SU-DHL-6 (cell line): Measurements from ENCODE around the gene ATP5PO.
A peak's percentile ranks its signal among the peaks of the same experiment; 100 is the strongest.
"Not testable (repeated sequence)": the region's sequence is repeated elsewhere in the genome, so short reads cannot be mapped to it uniquely, and the experiment has no call there.

Experiments
- H2AFZ ChIP-seq: fragments of 200-600 bp; sonication (generic); 2 replicates; pipeline ENCODE4 v1.6.1; 2014; ENCODE audit warnings: low read depth, mild to moderate bottlenecking, moderate library complexity, mixed read lengths, antibody characterized with exemption, low read length; ENCODE audit not compliant: severe bottlenecking
- H3F3A ChIP-seq: fragments of 200-600 bp; shearing (Covaris generic); 2 replicates; pipeline ENCODE4 v1.6.0; 2016; ENCODE audit warnings: antibody characterized with exemption, mild to moderate bottlenecking; ENCODE audit not compliant: insufficient read depth
- H3K27ac ChIP-seq: fragments of 200-600 bp; sonication (generic); 2 replicates; pipeline ENCODE4 v1.5.1; 2016; ENCODE audit warnings: low read depth, mild to moderate bottlenecking, low read length, moderate library complexity, mixed read lengths
- H3K27me3 ChIP-seq: fragments of 200-600 bp; sonication (generic), shearing (Covaris generic); 2 replicates; pipeline ENCODE4 v1.6.0; 2014; ENCODE audit warnings: mild to moderate bottlenecking, low read length
- H3K36me3 ChIP-seq: fragments of 200-600 bp; sonication (generic); 2 replicates; pipeline ENCODE4 v1.6.1; 2014; ENCODE audit warnings: mild to moderate bottlenecking, low read length, mixed read lengths
- H3K4me2 ChIP-seq: fragments of 300-600, 200-600 bp; shearing (Covaris generic), sonication (generic); 2 replicates; pipeline ENCODE4 v1.6.0; 2014; ENCODE audit warnings: low read length, low read depth, mild to moderate bottlenecking; ENCODE audit not compliant: poor library complexity, severe bottlenecking
- H3K4me3 ChIP-seq: fragments of 200-600 bp; sonication (generic); 2 replicates; pipeline ENCODE4 v1.5.1; 2014; ENCODE audit warnings: antibody characterized with exemption, low read length, mild to moderate bottlenecking, mixed read lengths; ENCODE audit not compliant: insufficient read depth, poor library complexity, severe bottlenecking
- H3K79me2 ChIP-seq: fragments of 200-600 bp; sonication (generic); 2 replicates; pipeline ENCODE4 v1.6.1; 2014; ENCODE audit warnings: mild to moderate bottlenecking, low read length, moderate library complexity; ENCODE audit not compliant: insufficient read depth
- H3K9ac ChIP-seq: fragments of 200-600 bp; sonication (generic); 2 replicates; pipeline ENCODE4 v1.7.0; 2014; ENCODE audit warnings: mild to moderate bottlenecking, low read length
- H3K9me2 ChIP-seq: fragments of 200-600 bp; sonication (generic); replicated peaks from 2 replicates; pipeline ENCODE4 v1.6.1; 2014; ENCODE audit warnings: low read length; ENCODE audit not compliant: insufficient read depth
- H3K9me3 ChIP-seq: fragments of 200-600 bp; sonication (generic); 2 replicates; pipeline ENCODE4 v1.6.1; 2014; ENCODE audit warnings: low read length, mixed read lengths; ENCODE audit not compliant: insufficient read depth
- H4K20me1 ChIP-seq: fragments of 200-600 bp; sonication (generic); 2 replicates; pipeline ENCODE4 v1.6.1; 2014; ENCODE audit warnings: low read depth, mild to moderate bottlenecking, antibody characterized with exemption, low read length, moderate library complexity, mixed read lengths
- CTCF ChIP-seq: fragments of 200-600 bp; sonication (generic); IDR thresholded peaks from one replicate; pipeline ENCODE4 v1.5.1; 2017; ENCODE audit warnings: antibody characterized with exemption, mild to moderate bottlenecking, low read length, moderate library complexity; ENCODE audit not compliant: insufficient read depth, poor library complexity, severe bottlenecking
- EZH2phosphoT487 ChIP-seq: fragments of 200-600 bp; sonication (generic), shearing (Covaris generic); conservative IDR thresholded peaks from 2 replicates; pipeline ENCODE4 v1.6.1; 2018; ENCODE audit warnings: mild to moderate bottlenecking, antibody characterized with exemption, low read length, moderate library complexity, mixed read lengths

Gene ATP5PO

GRCh38 chr21:33931799-33932390, 16.3 kb upstream of the ATP5PO start:
- Histone ChIP-seq H3K9me3 (no peaks in the 10 kb centered on the region), H3K36me3 (no peaks in the 10 kb centered on the region), H3F3A (no peaks in the 10 kb centered on the region), H3K9me2 (no peaks in the 10 kb centered on the region), H3K4me3 (peak overlapping the region; percentile 77), H3K79me2 (peaks cover 11% of the 10 kb centered on the region; the same call in 1 of the 2 replicates), H2AFZ (peak overlapping the region; percentile 87), H3K4me2 (peak overlapping the region; percentile 85), H3K9ac (peak overlapping the region; percentile 53), H3K27ac (peak overlapping the region; percentile 84), H3K27me3 (no peaks in the 10 kb centered on the region), H4K20me1 (no peaks in the 10 kb centered on the region)
- no peak for TF ChIP-seq CTCF
- TF ChIP-seq EZH2phosphoT487 = no peak

GRCh38 chr21:33931052-33931798, 15.6 kb upstream of the ATP5PO start:
- peak overlapping the region; percentile 77 for H3K4me3 ChIP-seq
- H3K9me3 ChIP-seq, H3K9me2 ChIP-seq, H3K36me3 ChIP-seq, H3F3A ChIP-seq, H3K27me3 ChIP-seq, H4K20me1 ChIP-seq: not testable (repeated sequence)
- H3K9ac ChIP-seq = peak overlapping the region; percentile 53
- H2AFZ ChIP-seq = peak overlapping the region; percentile 87
- H3K4me2 ChIP-seq = peak overlapping the region; percentile 85
- H3K27ac ChIP-seq = peak overlapping the region; percentile 84
- peaks cover 11% of the 10 kb centered on the region; the same call in 1 of the 2 replicates for H3K79me2 ChIP-seq

- not testable (repeated sequence) for H3F3A ChIP-seq, H3K9me2 ChIP-seq, H3K36me3 ChIP-seq, H3K4me2 ChIP-seq, H2AFZ ChIP-seq, H3K9me3 ChIP-seq, H3K4me3 ChIP-seq, H3K9ac ChIP-seq, H4K20me1 ChIP-seq, H3K79me2 ChIP-seq, H3K27ac ChIP-seq, H3K27me3 ChIP-seq
Measured at GRCh38 chr21:33926248-33926647, 10.6 kb upstream of the ATP5PO start.

GRCh38 chr21:33924766-33925100, 9.1 kb upstream of the ATP5PO start:
- Histone ChIP-seq H3K4me3 (no peak overlapping the region), H3K9me2 (no peaks in the 10 kb centered on the region), H3K4me2 (no peak overlapping the region), H3K9me3 (no peaks in the 10 kb centered on the region), H3K36me3 (no peaks in the 10 kb centered on the region), H3K79me2 (no peaks in the 10 kb centered on the region), H3K27me3 (no peaks in the 10 kb centered on the region), H3K9ac (no peak overlapping the region), H3K27ac (no peak overlapping the region), H3F3A (no peaks in the 10 kb centered on the region), H4K20me1 (no peaks in the 10 kb centered on the region), H2AFZ (no peak overlapping the region)
- no peak for TF ChIP-seq EZH2phosphoT487
- no peak for TF ChIP-seq CTCF
